GM12872 (cell line): ENCODE measurements around the gene GMDS.

Experiments used
- TF ChIP-seq, protein P1 (sequence below): IDR thresholded peaks from 3 replicates; pipeline ENCODE4 v1.5.1; 2011; ENCODE audit warnings: low read depth, mild to moderate bottlenecking, low read length, moderate library complexity; ENCODE audit not compliant: insufficient read depth

Gene GMDS

DNA sequence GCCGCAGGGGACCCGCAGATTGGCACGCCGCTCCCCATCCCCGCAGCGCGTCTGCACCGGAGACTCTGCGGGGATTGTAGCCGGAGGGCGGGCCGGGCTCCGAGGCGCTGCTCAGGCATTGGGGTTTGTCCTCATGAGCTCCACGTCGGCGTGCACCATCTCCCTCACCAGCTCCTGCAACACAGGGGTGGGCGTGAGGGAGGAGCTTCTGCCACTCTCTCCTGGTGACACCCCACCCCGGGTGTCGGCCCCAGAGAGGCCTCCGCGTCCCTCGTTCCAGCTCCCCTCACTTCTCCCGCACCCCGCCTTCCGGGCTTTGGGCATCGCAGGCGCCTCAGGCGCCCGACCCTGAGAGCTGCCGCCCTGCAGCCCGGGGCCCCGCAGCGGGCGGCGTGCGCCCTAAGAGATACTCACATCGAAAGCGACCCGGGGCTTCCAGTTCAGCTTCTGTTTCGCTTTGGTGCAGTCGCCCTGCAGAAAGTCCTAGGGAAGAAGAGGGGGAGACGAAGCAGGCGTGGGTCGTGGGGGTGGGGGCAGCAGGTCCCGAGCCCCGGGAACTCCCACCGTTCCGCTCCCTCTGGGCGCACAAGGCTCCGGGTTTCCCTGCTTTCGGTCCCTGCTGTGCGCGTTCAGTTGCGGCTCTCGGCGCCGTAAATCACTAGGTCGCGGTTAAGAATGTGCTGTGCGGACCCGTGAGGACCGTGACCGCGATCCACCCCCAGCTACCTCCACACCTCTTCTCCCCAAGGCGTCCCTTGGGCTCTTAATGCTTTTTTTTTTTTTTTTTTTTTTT is 621.2 kb downstream of the GMDS start:
- TF ChIP-seq, protein P1, sequence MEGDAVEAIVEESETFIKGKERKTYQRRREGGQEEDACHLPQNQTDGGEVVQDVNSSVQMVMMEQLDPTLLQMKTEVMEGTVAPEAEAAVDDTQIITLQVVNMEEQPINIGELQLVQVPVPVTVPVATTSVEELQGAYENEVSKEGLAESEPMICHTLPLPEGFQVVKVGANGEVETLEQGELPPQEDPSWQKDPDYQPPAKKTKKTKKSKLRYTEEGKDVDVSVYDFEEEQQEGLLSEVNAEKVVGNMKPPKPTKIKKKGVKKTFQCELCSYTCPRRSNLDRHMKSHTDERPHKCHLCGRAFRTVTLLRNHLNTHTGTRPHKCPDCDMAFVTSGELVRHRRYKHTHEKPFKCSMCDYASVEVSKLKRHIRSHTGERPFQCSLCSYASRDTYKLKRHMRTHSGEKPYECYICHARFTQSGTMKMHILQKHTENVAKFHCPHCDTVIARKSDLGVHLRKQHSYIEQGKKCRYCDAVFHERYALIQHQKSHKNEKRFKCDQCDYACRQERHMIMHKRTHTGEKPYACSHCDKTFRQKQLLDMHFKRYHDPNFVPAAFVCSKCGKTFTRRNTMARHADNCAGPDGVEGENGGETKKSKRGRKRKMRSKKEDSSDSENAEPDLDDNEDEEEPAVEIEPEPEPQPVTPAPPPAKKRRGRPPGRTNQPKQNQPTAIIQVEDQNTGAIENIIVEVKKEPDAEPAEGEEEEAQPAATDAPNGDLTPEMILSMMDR = no peak

DNA sequence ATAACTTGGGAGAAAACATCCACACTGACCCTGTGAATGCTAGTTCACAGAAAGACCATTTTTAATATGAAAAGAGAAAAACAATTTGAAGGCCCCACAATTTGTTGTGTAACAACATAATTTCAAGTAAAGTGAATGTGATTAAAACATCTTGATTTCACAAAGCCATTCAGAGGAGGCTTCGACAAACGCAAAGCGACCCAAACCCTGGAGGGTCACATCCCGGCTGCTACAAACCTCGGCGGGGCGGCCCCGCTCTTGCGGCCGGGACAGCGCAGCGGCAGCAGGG is 621.7 kb downstream of the GMDS start:
- TF ChIP-seq, protein P1 = no peak

DNA sequence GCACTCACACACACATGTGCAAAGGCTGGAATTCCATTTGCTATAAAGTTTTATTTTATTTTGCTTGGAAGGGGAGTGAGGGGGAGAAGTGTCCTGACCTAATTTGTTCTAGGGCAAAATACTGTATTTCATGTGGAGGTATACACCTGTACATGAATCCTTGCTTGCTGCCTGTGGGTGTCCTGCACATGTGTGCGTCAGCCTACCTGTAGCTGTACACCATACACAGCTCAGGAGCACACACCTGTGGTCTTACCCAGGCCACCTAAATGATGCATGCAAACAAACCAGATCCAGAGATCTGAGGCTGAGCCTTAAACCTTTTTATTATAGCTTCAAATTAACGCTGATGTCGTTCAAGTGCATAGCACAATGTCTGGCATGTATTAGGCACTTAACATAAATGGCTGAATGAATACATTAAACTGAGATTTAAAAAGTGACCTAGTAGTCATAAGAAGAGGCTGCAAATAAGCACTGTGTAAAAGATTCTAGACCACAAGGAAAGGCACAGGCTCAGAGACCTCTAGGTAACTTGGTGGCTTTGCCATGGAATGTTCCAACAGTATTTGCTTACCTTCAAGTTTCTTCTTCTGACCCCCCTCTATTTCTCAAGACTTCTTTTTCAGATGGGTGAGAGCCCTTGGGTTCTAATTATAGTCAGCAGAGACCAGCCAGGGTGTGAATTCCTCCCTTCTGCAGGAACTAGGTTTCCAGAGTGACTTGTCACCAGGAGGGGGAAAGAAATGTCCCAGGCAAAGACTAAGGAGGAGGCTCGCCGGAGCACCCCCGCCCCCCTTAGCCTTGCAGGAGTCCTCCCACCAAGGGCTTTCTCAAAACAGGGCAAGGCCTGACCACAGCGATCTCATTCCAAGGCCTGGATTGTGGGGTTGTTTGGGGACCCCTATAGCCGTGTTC is 622.3 kb downstream of the GMDS start:
- TF ChIP-seq, protein P1 = no peak

DNA sequence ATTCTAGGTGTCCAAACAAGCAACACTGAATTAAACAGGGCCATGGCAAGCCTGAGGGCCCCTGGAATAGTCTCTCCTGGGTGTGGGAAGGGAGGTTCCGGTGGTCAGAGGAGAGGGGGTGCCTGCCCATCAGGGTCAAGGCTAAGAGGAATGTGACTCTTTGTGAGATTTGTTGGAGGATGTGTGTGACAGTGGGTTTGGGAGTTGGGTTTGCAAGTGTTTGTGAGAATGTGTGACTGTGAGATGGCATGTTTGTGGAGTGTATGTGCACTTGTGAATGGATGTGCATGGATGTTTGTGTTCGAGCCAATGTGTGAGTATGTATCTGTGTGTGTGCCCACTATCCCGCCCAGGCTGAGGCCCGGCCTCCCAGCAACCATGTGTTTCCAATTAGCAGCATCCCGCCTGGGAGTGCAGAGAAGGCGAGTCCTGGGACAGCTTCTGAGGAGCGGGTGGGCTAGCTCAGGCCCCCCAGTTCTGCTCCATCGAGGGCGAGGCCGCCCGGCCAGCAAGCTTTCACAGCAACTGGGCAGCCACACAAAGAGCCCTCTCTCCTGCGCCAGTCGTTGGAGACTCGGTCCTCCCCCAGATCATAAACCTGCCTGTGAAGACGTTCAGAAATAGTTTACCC is 623.1 kb downstream of the GMDS start:
- TF ChIP-seq, protein P1 = no peak

DNA sequence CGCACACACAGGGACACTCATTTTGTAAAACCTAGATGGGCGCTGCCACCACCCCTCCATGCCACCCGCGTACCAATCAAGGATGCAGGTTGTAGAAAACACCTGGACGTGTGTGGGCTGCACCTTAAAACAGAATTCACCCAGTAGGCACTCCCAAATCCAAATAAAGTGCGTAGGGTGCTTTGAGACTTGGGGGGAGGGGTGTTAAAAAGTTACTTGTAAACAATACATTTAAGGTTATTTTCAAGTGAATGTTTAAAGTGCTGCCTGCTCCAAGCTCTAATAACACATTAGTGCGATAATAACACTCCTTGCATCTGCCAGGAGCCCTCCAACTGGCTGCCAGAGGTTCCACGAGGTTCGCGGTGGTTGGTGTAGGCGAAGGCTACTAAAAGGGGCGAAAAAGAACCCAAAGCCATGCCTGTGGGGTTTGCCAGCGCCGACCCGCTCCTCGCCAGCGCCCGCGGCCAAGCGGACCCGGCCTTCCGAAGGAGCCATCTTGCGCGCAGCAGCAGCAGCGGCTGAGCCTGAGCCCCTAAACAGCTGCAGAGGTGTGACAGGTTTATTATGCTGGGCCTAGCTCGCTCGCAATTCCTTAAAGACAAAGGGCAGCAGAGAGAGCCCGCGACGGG is 624.2 kb downstream of the GMDS start:
- TF ChIP-seq, protein P1 = no peak

DNA sequence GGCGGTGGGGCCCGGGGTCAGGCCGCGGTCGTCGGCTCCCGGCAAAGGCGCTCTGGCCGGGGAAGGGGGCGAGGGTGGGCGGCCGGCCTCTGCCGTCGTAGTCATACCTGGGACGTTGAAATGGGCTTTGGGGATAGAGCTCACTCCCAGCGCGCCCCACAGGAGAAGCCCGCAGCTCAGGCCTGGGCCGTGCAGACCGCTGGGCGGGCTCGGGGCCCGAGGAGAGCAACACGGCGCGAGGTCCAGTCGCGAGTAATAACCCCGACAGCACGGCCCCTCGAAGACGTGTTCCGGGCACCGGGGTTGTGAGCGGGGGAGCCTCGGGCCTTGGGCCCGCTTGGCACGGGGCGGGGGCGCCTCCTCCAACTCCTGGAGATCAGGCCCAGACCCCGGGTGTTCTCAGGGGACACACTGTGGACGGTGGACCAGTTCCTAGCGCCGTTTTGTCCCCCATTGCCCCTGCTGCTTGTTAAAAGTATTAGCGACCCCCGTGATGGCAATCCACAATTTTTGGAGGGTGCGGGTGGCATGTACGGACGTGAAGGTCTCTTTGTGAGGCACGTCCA is 624.8 kb downstream of the GMDS start:
- TF ChIP-seq, protein P1 = no peak
